GM12878 (cell line): ENCODE results near the gene TMBIM1. TPM values are rescaled to one million over a fixed set of nuclear protein-coding genes. Genes with fewer than 3 reads are reported as not detected.

ENCODE experiments used
- BCL11A ChIP-seq: IDR thresholded peaks from 2 replicates; pipeline ENCODE4 v1.6.1; 2011; ENCODE audit warnings: low read depth, low read length
- CHD4 ChIP-seq: fragments of 200-600 bp; sonication (generic); IDR thresholded peaks from 2 replicates; pipeline ENCODE4 v1.6.1; 2016; ENCODE audit warnings: mild to moderate bottlenecking
- DPF2 ChIP-seq: fragments of 450-650 bp; IDR thresholded peaks from 2 replicates; pipeline ENCODE4 v1.6.1; 2017; ENCODE audit warnings: mild to moderate bottlenecking
- EED ChIP-seq: sonication (generic); IDR thresholded peaks from 2 replicates; pipeline ENCODE4 v1.6.1; 2016; ENCODE audit warnings: antibody characterized with exemption, low read depth
- EP300 ChIP-seq, 2 experiments: fragments of 150-350 bp in 1 of 2; IDR thresholded peaks; 2 replicates each; pipeline ENCODE4 v1.6.1; 2011 to 2012; ENCODE audit warnings: low read depth in 2 of 2, low read length in 2 of 2, borderline replicate concordance in 1 of 2, improper control_type of control experiment in 1 of 2, inconsistent platforms in 1 of 2; ENCODE audit not compliant: control insufficient read depth in 1 of 2
- GATAD2B ChIP-seq: fragments of 450-650 bp; conservative IDR thresholded peaks from 2 replicates; pipeline ENCODE4 v1.6.1; 2017; ENCODE audit warnings: low read depth, mild to moderate bottlenecking, moderate library complexity
- HDGF ChIP-seq: fragments of 450-650 bp; IDR thresholded peaks from 2 replicates; pipeline ENCODE4 v1.6.1; 2016; ENCODE audit warnings: antibody characterized with exemption
- IKZF2 ChIP-seq, 2 experiments: fragments of 450-650 bp; IDR thresholded peaks; 2 replicates each; pipeline ENCODE4 v1.6.1; 2017; ENCODE audit warnings: mild to moderate bottlenecking in 2 of 2, moderate library complexity in 2 of 2
- MEF2B ChIP-seq: fragments of 450-650 bp; IDR thresholded peaks from 2 replicates; pipeline ENCODE4 v1.6.1; 2018; ENCODE audit warnings: mild to moderate bottlenecking, moderate library complexity; ENCODE audit not compliant: partially characterized antibody, poor library complexity, severe bottlenecking
- MLLT1 ChIP-seq: fragments of 450-650 bp; IDR thresholded peaks from 2 replicates; pipeline ENCODE4 v1.6.1; 2016; ENCODE audit warnings: mild to moderate bottlenecking
- MYC ChIP-seq: IDR thresholded peaks from 2 replicates; pipeline ENCODE4 v1.6.1; 2011; ENCODE audit warnings: mild to moderate bottlenecking, low read length, moderate library complexity, inconsistent platforms; ENCODE audit not compliant: insufficient read depth, insufficient replicate concordance, insufficient read length, severe bottlenecking
- NBN ChIP-seq: fragments of 450-650 bp; IDR thresholded peaks from 2 replicates; pipeline ENCODE4 v1.6.1; 2016
- NKRF ChIP-seq: fragments of 450-650 bp; conservative IDR thresholded peaks from 2 replicates; pipeline ENCODE4 v1.6.1; 2017; ENCODE audit warnings: mild to moderate bottlenecking, moderate library complexity
- POLR2A ChIP-seq: IDR thresholded peaks from 2 replicates; pipeline ENCODE4 v1.6.1; 2011; ENCODE audit warnings: low read depth, mild to moderate bottlenecking, low read length
- RAD51 ChIP-seq: fragments of 450-650 bp; IDR thresholded peaks from 2 replicates; pipeline ENCODE4 v1.6.1; 2016; ENCODE audit warnings: moderate library complexity, mild to moderate bottlenecking, inconsistent platforms
- RB1 ChIP-seq: fragments of 450-650 bp; formaldehyde crosslinking; IDR thresholded peaks from 2 replicates; pipeline ENCODE4 v1.6.1; 2017; ENCODE audit warnings: mild to moderate bottlenecking, borderline replicate concordance
- RELB ChIP-seq: fragments of 450-650 bp; IDR thresholded peaks from 2 replicates; pipeline ENCODE4 v1.6.1; 2017; ENCODE audit warnings: low read depth, mild to moderate bottlenecking, moderate library complexity
- SMAD1 ChIP-seq: fragments of 450-650 bp; IDR thresholded peaks from 2 replicates; pipeline ENCODE4 v1.6.1; 2018; ENCODE audit warnings: mild to moderate bottlenecking, low read depth; ENCODE audit not compliant: partially characterized antibody
- SMARCA5 ChIP-seq: fragments of 450-650 bp; IDR thresholded peaks from 2 replicates; pipeline ENCODE4 v1.6.1; 2017; ENCODE audit warnings: mild to moderate bottlenecking
- STAT3 ChIP-seq: IDR thresholded peaks from 2 replicates; pipeline ENCODE4 v1.6.1; 2011; ENCODE audit warnings: low read depth, low read length, improper control_type of control experiment
- TAF1 ChIP-seq: IDR thresholded peaks from 2 replicates; pipeline ENCODE4 v1.6.1; 2011; ENCODE audit warnings: mild to moderate bottlenecking, low read depth, low read length, borderline replicate concordance
- TCF3 ChIP-seq: IDR thresholded peaks from 2 replicates; pipeline ENCODE4 v1.6.1; 2012; ENCODE audit warnings: low read depth, mild to moderate bottlenecking, low read length, borderline replicate concordance; ENCODE audit not compliant: insufficient read depth
- ZNF207 ChIP-seq: fragments of 450-650 bp; IDR thresholded peaks from 2 replicates; pipeline ENCODE4 v1.6.1; 2014; ENCODE audit warnings: antibody characterized with exemption, mild to moderate bottlenecking, borderline replicate concordance
- ZNF217 ChIP-seq: fragments of 450-650 bp; IDR thresholded peaks from 2 replicates; pipeline ENCODE4 v1.6.1; 2017; ENCODE audit warnings: antibody characterized with exemption, mild to moderate bottlenecking
- polyA plus RNA-seq, 11 experiments: library from polyadenylated mRNA; depleted of rRNA in 4 of 11; unstranded in 6 of 11; stranded (reverse) in 5 of 11; fragments of >200 nt; fragmentation: Nextera tagmentation in 4 of 11; fragmentation: Illumina TruSeq in 1 of 11; extraction: Ambion mirVana in 4 of 11; extraction: Trizol in 1 of 11; gene quantifications; 1 replicate in 1 of 11; 2 replicates in 10 of 11; pipeline versions ENCODE4 v1.2.1 to v1.2.3, GENCODE V29; 2011 to 2016; ENCODE audit warnings: inconsistent platforms in 2 of 11, missing spikeins in 2 of 11, low read depth in 1 of 11
- total RNA-seq, 4 experiments: library from RNA; depleted of rRNA in 3 of 4; stranded (reverse); fragments of >200 nt in 3 of 4; fragmentation: Illumina TruSeq in 1 of 4; extraction: Trizol in 1 of 4; gene quantifications; 2 replicates each; pipeline versions ENCODE4 v1.2.1 to v1.2.3, GENCODE V29; 2013 to 2021

Gene TMBIM1
- total and polyA plus RNA-seq, 10 of the 15 experiments (the other 5 are each of a cell fraction or from before 2014, with no cell fraction given) = 6.1 to 38.3 (median 26.2) TPM

GRCh38 chr2:218329826-218330593 lies 37.7 kb upstream of the TMBIM1 start (continued):
- TF ChIP-seq MLLT1 = 0 out of 2 replicates have a peak, but pooled peaks have one; percentile 10
- TF ChIP-seq EED = peak; percentile 66
- 0 out of 2 replicates have a peak, but pooled peaks have one; percentile 26 for TF ChIP-seq NKRF
- TF ChIP-seq MEF2B = peak; percentile 90
- peak; percentile 54 for TF ChIP-seq GATAD2B
- peak; percentile 34; the same call in 1 of the 2 replicates for TF ChIP-seq RAD51
- peak; percentile 70 for TF ChIP-seq ZNF207
- no peak for TF ChIP-seq TCF3
- TF ChIP-seq CHD4 = no peak
- peak; percentile 69 for TF ChIP-seq SMARCA5
- peak; percentile 67 to 81 for TF ChIP-seq IKZF2 (IDR thresholded peaks at IDR 0.05)
- no peak for TF ChIP-seq ZNF217
- TF ChIP-seq DPF2 = peak; percentile 65
- TF ChIP-seq EP300 (IDR thresholded peaks at IDR 0.05; ENCODE audit: borderline replicate concordance in 1 of 2, control insufficient read depth in 1 of 2, low read depth in 2 of 2, low read length in 2 of 2) = peak in 1 of 2 experiments; percentile 8; a peak in 1 of 4 replicates
- TF ChIP-seq POLR2A = peak; percentile 68; the same call in 1 of the 2 replicates
- TF ChIP-seq RB1 = no peak
- TF ChIP-seq RELB = peak; percentile 91
- TF ChIP-seq SMAD1 = peak; percentile 39
- TF ChIP-seq STAT3 = no peak
- 0 out of 2 replicates have a peak, but pooled peaks have one; percentile 20 for TF ChIP-seq BCL11A
- TF ChIP-seq TAF1 = peak; percentile 87
- TF ChIP-seq MYC = no peak
- peak; percentile 88 for TF ChIP-seq NBN
- TF ChIP-seq HDGF = peak; percentile 52
